ENCODE measurements around the gene FAM50B. TPM values are rescaled to one million over a fixed set of nuclear protein-coding genes. Genes with fewer than 3 reads are reported as not detected.

FAM50B gene
- total RNA-seq, 1 donor from 2014 or later, result 3.6 TPM

DNA sequence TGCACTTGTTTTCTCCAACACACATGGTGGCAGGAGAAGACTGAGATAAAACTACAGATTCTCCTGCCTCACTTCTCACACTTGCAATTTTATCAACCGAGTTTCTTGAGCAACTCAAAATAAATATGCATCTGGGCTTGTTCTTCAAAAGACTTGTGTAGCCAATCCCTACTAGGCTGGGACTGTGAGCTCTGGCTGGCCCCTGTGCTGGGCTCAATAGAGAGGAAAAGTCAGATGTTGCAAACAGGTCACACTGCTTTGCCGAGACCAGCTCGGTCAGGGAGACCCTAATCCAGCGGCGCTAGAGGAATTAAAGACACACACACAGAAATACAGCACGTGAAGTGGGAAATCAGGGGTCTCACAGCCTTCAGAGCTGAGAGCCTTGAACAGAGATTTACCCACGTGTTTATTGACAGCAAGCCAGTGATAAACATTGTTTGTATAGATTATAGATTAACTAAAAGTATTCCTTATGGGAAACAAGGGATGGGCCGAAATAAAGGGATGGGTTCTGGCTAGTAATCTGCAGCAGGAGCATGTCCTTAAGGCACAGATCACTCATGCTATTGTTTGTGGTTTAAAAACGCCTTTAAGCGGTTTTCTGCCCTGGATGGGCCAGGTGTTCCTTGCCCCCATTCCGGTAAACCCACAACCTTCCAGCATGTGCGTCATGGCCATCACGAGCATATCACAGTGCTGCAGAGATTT, 32.7 kb downstream of the FAM50B start:
- peaks cover 18% of the 10 kb centered on the region for H3K36me3 Mint-ChIP-seq (ENCODE audit: unreplicated experiment)
- no peak overlapping the region for H3K4me3 Mint-ChIP-seq (ENCODE audit: unreplicated experiment)
- peaks cover 10% of the 10 kb centered on the region for H3K9me3 Mint-ChIP-seq (ENCODE audit: unreplicated experiment)
- peaks cover 2% of the 10 kb centered on the region for H3K4me1 Mint-ChIP-seq (ENCODE audit: low read depth, unreplicated experiment)
- no peaks in the 10 kb centered on the region for H3K27me3 Mint-ChIP-seq (ENCODE audit: unreplicated experiment)
- TF ChIP-seq, protein P1, sequence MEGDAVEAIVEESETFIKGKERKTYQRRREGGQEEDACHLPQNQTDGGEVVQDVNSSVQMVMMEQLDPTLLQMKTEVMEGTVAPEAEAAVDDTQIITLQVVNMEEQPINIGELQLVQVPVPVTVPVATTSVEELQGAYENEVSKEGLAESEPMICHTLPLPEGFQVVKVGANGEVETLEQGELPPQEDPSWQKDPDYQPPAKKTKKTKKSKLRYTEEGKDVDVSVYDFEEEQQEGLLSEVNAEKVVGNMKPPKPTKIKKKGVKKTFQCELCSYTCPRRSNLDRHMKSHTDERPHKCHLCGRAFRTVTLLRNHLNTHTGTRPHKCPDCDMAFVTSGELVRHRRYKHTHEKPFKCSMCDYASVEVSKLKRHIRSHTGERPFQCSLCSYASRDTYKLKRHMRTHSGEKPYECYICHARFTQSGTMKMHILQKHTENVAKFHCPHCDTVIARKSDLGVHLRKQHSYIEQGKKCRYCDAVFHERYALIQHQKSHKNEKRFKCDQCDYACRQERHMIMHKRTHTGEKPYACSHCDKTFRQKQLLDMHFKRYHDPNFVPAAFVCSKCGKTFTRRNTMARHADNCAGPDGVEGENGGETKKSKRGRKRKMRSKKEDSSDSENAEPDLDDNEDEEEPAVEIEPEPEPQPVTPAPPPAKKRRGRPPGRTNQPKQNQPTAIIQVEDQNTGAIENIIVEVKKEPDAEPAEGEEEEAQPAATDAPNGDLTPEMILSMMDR (IDR thresholded peaks at IDR 0.05; ENCODE audit: partially characterized antibody, unreplicated experiment), result no peak
- no peak overlapping the region for H3K27ac Mint-ChIP-seq (ENCODE audit: unreplicated experiment)
- DNase-seq, result no peak

- Mint-ChIP-seq H3K27me3 (ENCODE audit: unreplicated experiment) (no peaks in the 10 kb centered on the region), H3K36me3 (ENCODE audit: unreplicated experiment) (peaks cover 18% of the 10 kb centered on the region), H3K27ac (ENCODE audit: unreplicated experiment) (no peak overlapping the region), H3K9me3 (ENCODE audit: unreplicated experiment) (peaks cover 10% of the 10 kb centered on the region), H3K4me3 (ENCODE audit: unreplicated experiment) (no peak overlapping the region), H3K4me1 (ENCODE audit: low read depth, unreplicated experiment) (peaks cover 2% of the 10 kb centered on the region)
- TF ChIP-seq, protein P1 (IDR thresholded peaks at IDR 0.05; ENCODE audit: partially characterized antibody, unreplicated experiment), result no peak
- DNase-seq, result no peak
These were observed 33.3 kb downstream of the FAM50B start for GRCh38 chr6:3882431-3882830.

DNA sequence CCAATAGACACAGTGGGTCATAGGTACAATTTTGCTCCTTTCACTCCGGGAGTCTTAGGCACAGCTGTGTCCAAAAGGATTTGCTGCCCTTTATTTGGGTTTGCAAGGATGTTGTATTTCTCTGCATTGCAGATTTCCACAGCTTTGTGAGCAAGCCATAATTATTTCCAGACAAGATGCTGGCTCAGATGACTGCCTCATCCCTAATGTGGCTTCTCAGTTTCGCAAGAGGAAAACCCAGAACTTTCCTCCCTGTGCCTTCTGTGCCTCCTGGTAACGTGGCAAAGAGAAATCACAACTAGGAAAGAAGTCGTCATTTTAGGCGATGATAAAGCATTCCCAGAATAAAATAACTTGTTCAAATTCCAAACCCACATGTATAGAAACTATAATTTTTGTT, 33.7 kb downstream of the FAM50B start:
- Mint-ChIP-seq H3K36me3 (ENCODE audit: unreplicated experiment) (peaks cover 18% of the 10 kb centered on the region), H3K27me3 (ENCODE audit: unreplicated experiment) (no peaks in the 10 kb centered on the region), H3K27ac (ENCODE audit: unreplicated experiment) (no peak overlapping the region), H3K4me1 (ENCODE audit: low read depth, unreplicated experiment) (peaks cover 2% of the 10 kb centered on the region), H3K9me3 (ENCODE audit: unreplicated experiment) (peaks cover 10% of the 10 kb centered on the region), H3K4me3 (ENCODE audit: unreplicated experiment) (no peak overlapping the region)
- DNase-seq, result no peak
- TF ChIP-seq, protein P1 (IDR thresholded peaks at IDR 0.05; ENCODE audit: partially characterized antibody, unreplicated experiment), result no peak

GRCh38 chr6:3884007-3884745, 35.0 kb downstream of the FAM50B start:
- Mint-ChIP-seq H3K36me3 (ENCODE audit: unreplicated experiment) (peaks cover 18% of the 10 kb centered on the region), H3K27me3 (ENCODE audit: unreplicated experiment) (no peaks in the 10 kb centered on the region), H3K27ac (ENCODE audit: unreplicated experiment) (no peak overlapping the region), H3K4me3 (ENCODE audit: unreplicated experiment) (no peak overlapping the region), H3K9me3 (ENCODE audit: unreplicated experiment) (peaks cover 8% of the 10 kb centered on the region), H3K4me1 (ENCODE audit: low read depth, unreplicated experiment) (peaks cover 2% of the 10 kb centered on the region)
- no peak for DNase-seq
- TF ChIP-seq, protein P1 (IDR thresholded peaks at IDR 0.05; ENCODE audit: partially characterized antibody, unreplicated experiment), result no peak

Measured in glutamatergic neuron (in vitro differentiated cells).